Hair follicular keratinocyte (primary cell): ENCODE data around the gene FCSK. TPM values are rescaled to one million over a fixed set of nuclear protein-coding genes. Genes with fewer than 3 reads are reported as not detected.

ENCODE experiments used
- total RNA-seq: library from RNA; depleted of rRNA; stranded (reverse); fragments of >200 nt; gene quantifications from 2 replicates; pipeline ENCODE4 v1.2.3, GENCODE V29; 2015

FCSK gene
- total RNA-seq = 9.8 and 9.9 TPM in 2 replicates

GRCh38 chr16:70454222-70455034 is at the start of gene FCSK:
TSS of gene FCSK (plus strand) at chr16:70454595. CDS start at chr16:70463191, 8,596 bp downstream.

GRCh38 chr16:70438969-70439862 is 15.2 kb upstream of the FCSK start, which contains the start of gene ST3GAL2:
TSS of gene ST3GAL2 (minus strand) at chr16:70439100. CDS start at chr16:70398530, 40,570 bp downstream.

GRCh38 chr16:70523076-70523742 is 68.8 kb downstream of the FCSK start, which contains the start of gene COG4:
TSS of gene COG4 (minus strand) at chr16:70523554. CDS start at chr16:70523543, 11 bp downstream.

GRCh38 chr16:70523743-70524398 is 69.5 kb downstream of the FCSK start, which contains the start of gene SF3B3:
TSS of gene SF3B3 (plus strand) at chr16:70523816. CDS start at chr16:70526657, 2,841 bp downstream.

Other genes starting within 250 kb of the FCSK start
- 16.3 and 19.4 TPM in 2 replicates for gene EXOSC6, start 202.7 kb upstream of the FCSK start, total RNA-seq
- 126 and 145 TPM in 2 replicates for gene AARS1, start 165.1 kb upstream of the FCSK start, total RNA-seq
- 26.9 and 27.2 TPM in 2 replicates for gene DDX19B, start 155.4 kb upstream of the FCSK start, total RNA-seq
- gene DDX19A, start 107.7 kb upstream of the FCSK start, total RNA-seq = 25.2 and 32.1 TPM in 2 replicates
- gene ST3GAL2, start 15.5 kb upstream of the FCSK start, total RNA-seq = 6.6 and 10.9 TPM in 2 replicates
- gene COG4, start 69.0 kb downstream of the FCSK start, total RNA-seq = 41.7 and 45.8 TPM in 2 replicates
- 82.2 and 109 TPM in 2 replicates for gene SF3B3, start 69.2 kb downstream of the FCSK start, total RNA-seq
- 0.19 TPM in 1 of 2 replicates, not detected in the other for gene IL34, start 192.0 kb downstream of the FCSK start, total RNA-seq
- gene MTSS2, start 231.5 kb downstream of the FCSK start, total RNA-seq = 24.9 and 28.9 TPM in 2 replicates